ENCODE measurements around the gene AP1B1. TPM values are rescaled to one million over a fixed set of nuclear protein-coding genes. Genes with fewer than 3 reads are reported as not detected.

The AP1B1 gene
- total and polyA plus RNA-seq, 2 of the 13 experiments (the other 11 are each of a cell fraction or from before 2014, with no cell fraction given) = 26.6 to 29.7 TPM

DNA sequence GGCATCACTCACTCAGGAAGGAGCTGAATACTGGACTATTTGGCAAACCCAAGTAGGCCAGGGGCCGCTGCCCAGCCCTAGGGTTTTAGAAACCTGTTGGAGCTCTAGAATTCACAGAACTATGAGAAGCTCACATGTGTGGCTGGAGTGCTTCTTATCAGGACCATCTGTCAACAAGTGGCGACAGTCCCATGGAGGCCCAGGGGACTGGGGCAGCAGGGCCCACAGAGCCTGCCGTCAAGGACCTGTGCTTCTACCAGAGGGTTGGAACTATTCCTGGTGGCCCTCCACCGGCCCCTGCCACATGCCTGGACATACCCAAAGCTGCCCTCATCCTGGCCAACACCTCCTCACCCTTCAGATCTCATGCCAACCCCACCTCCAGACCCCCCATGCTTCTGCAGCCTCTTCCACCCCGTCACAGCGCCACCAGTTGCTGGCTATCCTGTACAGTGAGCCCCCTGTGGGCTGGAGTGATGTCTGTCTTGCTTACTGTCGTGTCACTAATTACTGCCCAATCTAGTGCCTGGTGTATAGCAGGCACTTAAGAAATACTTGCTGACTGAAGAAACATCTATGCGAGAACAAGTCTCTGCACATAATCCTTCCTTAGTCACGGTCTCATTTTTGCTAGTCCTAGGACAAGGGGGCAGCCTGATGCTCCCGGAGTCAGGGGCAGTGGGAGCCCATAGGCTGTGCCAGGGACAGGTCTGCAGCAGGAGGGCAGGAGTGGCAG lies 45.6 kb downstream of the AP1B1 start (continued):
- TF ChIP-seq ZUFSP (CRISPR knock-in tag; IDR thresholded peaks at IDR 0.05; ENCODE audit: borderline replicate concordance) = no peak
- TF ChIP-seq FOXA1 (IDR thresholded peaks at IDR 0.05) = no peak
- peak; percentile 80 for TF ChIP-seq FOXA1 (CRISPR knock-in tag; IDR thresholded peaks at IDR 0.05)
- 0 out of 2 replicates have a peak, but pooled peaks have one; percentile 28 for TF ChIP-seq GATA4 (IDR thresholded peaks at IDR 0.05; ENCODE audit: borderline replicate concordance, low read depth)
- TF ChIP-seq, protein P1, sequence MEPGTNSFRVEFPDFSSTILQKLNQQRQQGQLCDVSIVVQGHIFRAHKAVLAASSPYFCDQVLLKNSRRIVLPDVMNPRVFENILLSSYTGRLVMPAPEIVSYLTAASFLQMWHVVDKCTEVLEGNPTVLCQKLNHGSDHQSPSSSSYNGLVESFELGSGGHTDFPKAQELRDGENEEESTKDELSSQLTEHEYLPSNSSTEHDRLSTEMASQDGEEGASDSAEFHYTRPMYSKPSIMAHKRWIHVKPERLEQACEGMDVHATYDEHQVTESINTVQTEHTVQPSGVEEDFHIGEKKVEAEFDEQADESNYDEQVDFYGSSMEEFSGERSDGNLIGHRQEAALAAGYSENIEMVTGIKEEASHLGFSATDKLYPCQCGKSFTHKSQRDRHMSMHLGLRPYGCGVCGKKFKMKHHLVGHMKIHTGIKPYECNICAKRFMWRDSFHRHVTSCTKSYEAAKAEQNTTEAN (CRISPR knock-in tag; conservative IDR thresholded peaks at IDR 0.05) = no peak
- 0 out of 2 replicates have a peak, but pooled peaks have one; percentile 19 for TF ChIP-seq ZHX1 (CRISPR knock-in tag; IDR thresholded peaks at IDR 0.05; ENCODE audit: low read depth)
- peak; percentile 47; the same call in 1 of the 2 replicates for TF ChIP-seq ZFY (CRISPR knock-in tag; IDR thresholded peaks at IDR 0.05)
- TF ChIP-seq, protein P2, sequence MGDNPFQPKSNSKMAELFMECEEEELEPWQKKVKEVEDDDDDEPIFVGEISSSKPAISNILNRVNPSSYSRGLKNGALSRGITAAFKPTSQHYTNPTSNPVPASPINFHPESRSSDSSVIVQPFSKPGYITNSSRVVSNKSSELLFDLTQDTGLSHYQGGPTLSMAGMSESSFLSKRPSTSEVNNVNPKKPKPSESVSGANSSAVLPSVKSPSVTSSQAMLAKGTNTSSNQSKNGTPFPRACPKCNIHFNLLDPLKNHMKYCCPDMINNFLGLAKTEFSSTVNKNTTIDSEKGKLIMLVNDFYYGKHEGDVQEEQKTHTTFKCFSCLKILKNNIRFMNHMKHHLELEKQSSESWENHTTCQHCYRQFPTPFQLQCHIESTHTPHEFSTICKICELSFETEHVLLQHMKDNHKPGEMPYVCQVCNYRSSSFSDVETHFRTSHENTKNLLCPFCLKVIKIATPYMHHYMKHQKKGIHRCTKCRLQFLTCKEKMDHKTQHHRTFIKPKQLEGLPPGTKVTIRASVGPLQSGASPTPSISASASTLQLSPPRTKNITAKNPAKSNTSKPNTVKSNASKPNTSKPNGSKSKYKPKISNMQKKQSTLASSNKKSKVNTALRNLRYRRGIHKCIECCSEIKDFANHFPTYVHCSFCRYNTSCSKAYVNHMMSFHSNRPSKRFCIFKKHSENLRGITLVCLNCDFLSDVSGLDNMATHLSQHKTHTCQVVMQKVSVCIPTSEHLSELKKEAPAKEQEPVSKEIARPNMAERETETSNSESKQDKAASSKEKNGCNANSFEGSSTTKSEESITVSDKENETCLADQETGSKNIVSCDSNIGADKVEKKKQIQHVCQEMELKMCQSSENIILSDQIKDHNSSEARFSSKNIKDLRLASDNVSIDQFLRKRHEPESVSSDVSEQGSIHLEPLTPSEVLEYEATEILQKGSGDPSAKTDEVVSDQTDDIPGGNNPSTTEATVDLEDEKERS (CRISPR knock-in tag; IDR thresholded peaks at IDR 0.05) = 0 out of 2 replicates have a peak, but pooled peaks have one; percentile 27
- TF ChIP-seq, protein P3, sequence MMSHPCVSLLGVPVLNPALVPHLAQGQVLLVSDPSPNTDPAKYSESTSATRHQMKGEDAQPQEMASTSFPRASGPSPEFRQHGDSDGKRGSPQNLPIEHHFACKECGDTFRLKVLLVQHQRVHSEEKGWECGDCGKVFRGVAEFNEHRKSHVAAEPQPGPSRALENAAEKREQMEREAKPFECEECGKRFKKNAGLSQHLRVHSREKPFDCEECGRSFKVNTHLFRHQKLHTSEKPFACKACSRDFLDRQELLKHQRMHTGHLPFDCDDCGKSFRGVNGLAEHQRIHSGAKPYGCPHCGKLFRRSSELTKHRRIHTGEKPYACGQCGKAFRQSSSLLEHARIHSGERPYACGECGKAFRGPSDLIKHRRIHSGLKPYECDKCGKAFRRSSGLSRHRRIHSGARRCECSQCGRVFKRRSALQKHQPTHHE (CRISPR knock-in tag; IDR thresholded peaks at IDR 0.05; ENCODE audit: borderline replicate concordance) = no peak
- no peak for TF ChIP-seq ZNF207 (IDR thresholded peaks at IDR 0.05; ENCODE audit: borderline replicate concordance)
- TF ChIP-seq CCAR2 (optimal IDR thresholded peaks at IDR 0.05; ENCODE audit: low read depth, low read length) = no peak
- no peak for TF ChIP-seq CCDC6 (CRISPR knock-in tag; IDR thresholded peaks at IDR 0.05)
- no peak for TF ChIP-seq ELF3 (CRISPR knock-in tag; IDR thresholded peaks at IDR 0.05)

Data from HepG2 (cell line).